SU-DHL-6 (cell line): ENCODE data around the gene SPATA31E1.

Source experiments
- EZH2phosphoT487 ChIP-seq: fragments of 200-600 bp; sonication (generic), shearing (Covaris generic); conservative IDR thresholded peaks from 2 replicates; pipeline ENCODE4 v1.6.1; 2018; ENCODE audit warnings: mild to moderate bottlenecking, antibody characterized with exemption, low read length, moderate library complexity, mixed read lengths
- TF ChIP-seq, protein P1 (sequence below): fragments of 200-600 bp; sonication (generic); IDR thresholded peaks from one replicate; pipeline ENCODE4 v1.5.1; 2017; ENCODE audit warnings: antibody characterized with exemption, mild to moderate bottlenecking, low read length, moderate library complexity; ENCODE audit not compliant: insufficient read depth, poor library complexity, severe bottlenecking

DNA sequence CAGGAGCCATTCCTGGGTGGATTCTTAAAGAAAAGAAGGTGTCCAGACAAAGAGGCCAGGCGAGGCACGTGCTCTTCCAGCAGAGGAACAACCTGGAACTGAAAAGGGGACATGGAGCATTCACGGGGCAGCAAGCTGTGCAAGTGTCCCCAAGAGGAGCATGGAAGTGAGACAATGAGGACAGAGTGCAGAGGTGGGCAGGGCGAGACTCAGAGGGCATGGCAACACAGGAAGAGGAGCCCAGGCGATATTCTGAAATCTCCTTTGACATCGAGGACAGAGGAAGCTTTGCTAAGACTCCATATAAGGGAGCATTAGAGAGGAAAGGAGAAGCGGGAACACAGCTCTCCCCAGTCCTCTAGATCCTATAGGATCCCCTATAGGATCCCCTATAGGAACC, 29.4 kb upstream of the SPATA31E1 start:
- TF ChIP-seq, protein P1, sequence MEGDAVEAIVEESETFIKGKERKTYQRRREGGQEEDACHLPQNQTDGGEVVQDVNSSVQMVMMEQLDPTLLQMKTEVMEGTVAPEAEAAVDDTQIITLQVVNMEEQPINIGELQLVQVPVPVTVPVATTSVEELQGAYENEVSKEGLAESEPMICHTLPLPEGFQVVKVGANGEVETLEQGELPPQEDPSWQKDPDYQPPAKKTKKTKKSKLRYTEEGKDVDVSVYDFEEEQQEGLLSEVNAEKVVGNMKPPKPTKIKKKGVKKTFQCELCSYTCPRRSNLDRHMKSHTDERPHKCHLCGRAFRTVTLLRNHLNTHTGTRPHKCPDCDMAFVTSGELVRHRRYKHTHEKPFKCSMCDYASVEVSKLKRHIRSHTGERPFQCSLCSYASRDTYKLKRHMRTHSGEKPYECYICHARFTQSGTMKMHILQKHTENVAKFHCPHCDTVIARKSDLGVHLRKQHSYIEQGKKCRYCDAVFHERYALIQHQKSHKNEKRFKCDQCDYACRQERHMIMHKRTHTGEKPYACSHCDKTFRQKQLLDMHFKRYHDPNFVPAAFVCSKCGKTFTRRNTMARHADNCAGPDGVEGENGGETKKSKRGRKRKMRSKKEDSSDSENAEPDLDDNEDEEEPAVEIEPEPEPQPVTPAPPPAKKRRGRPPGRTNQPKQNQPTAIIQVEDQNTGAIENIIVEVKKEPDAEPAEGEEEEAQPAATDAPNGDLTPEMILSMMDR: no peak
- TF ChIP-seq EZH2phosphoT487: no peak
